B cell (primary cell): Measurements from ENCODE around the gene TOPBP1. TPM values are rescaled to one million over a fixed set of nuclear protein-coding genes. Genes with fewer than 3 reads are reported as not detected.

Source experiments
- ATAC-seq: fragments of 200-7000 bp; cut with Tn5 transposase; one replicate; pipeline ENCODE4 v1.10.0; 2021; ENCODE audit warnings: low read depth, mild to moderate bottlenecking, moderate number of reproducible peaks, moderate library complexity
- CTCF ChIA-PET: fragments of 350-600 bp; sonication (Branson Sonifier 250); formaldehyde crosslinking; loops from one replicate; lab custom pipeline; 2021; ENCODE audit warnings: antibody characterized with exemption, inconsistent platforms; lab: Charles Lee
- POLR2A ChIA-PET: fragments of 350-600 bp; sonication (Branson Sonifier 250); formaldehyde crosslinking; loops from one replicate; lab custom pipeline; 2021; ENCODE audit warnings: antibody characterized with exemption; lab: Charles Lee
- DNase-seq: peaks from one replicate; pipeline ENCODE4 v3.0.0; 2013
- H2AFZ ChIP-seq: 2 replicates; pipeline ENCODE4 v1.6.1; 2012; ENCODE audit warnings: mild to moderate bottlenecking, low read depth, low read length; ENCODE audit not compliant: insufficient read depth, poor library complexity, severe bottlenecking
- H3K27ac ChIP-seq, 2 donors: 1 replicate in 1 of 2; 2 replicates in 1 of 2; pipeline ENCODE4 v1.5.1; 2012 to 2013; ENCODE audit warnings: low read length in 2 of 2, mild to moderate bottlenecking in 2 of 2, moderate library complexity in 1 of 2
- H3K27me3 ChIP-seq, 4 experiments: fragments of 200-600 bp in 1 of 4; sonication (generic) in 1 of 4; replicated peaks in 1 of 4; 1 replicate in 2 of 4; 2 replicates in 2 of 4; pipeline versions ENCODE4 v1.6.1 to v1.7.0; 2013 to 2016; ENCODE audit warnings: low read length in 3 of 4, mild to moderate bottlenecking in 2 of 4, mixed read lengths in 1 of 4, moderate library complexity in 1 of 4; ENCODE audit not compliant: insufficient read depth in 4 of 4, control insufficient read depth in 3 of 4; ENCODE audit errors: control extremely low read depth in 1 of 4
- H3K36me3 ChIP-seq, 2 experiments: replicated peaks in 1 of 2; 1 replicate in 1 of 2; 2 replicates in 1 of 2; pipeline versions ENCODE4 v1.6.1 to v1.7.1; 2013; ENCODE audit warnings: low read length in 1 of 2; ENCODE audit not compliant: insufficient read depth in 2 of 2, control insufficient read depth in 1 of 2; ENCODE audit errors: control extremely low read depth in 1 of 2, extremely low read depth in 1 of 2
- H3K4me1 ChIP-seq, 2 donors: fragments of 200-600 bp in 1 of 2; sonication (generic) in 1 of 2; 1 replicate in 1 of 2; 2 replicates in 1 of 2; pipeline versions ENCODE4 v1.5.1 to v1.6.1; 2013 to 2017; ENCODE audit warnings: low read length in 2 of 2; ENCODE audit not compliant: control insufficient read depth in 2 of 2, insufficient read depth in 2 of 2
- H3K4me2 ChIP-seq: replicated peaks from 2 replicates; pipeline ENCODE3; 2012; ENCODE audit warnings: mild to moderate bottlenecking, low read depth, low read length; ENCODE audit not compliant: poor library complexity, severe bottlenecking
- H3K4me3 ChIP-seq, 5 experiments: fragments of 200-600 bp in 1 of 5; sonication (generic) in 1 of 5; 1 replicate in 3 of 5; 2 replicates in 2 of 5; pipeline versions ENCODE4 v1.5.1 to v1.7.0; 2011 to 2016; ENCODE audit warnings: low read length in 4 of 5, mild to moderate bottlenecking in 4 of 5, low read depth in 2 of 5, control low read depth in 1 of 5, moderate library complexity in 1 of 5; ENCODE audit not compliant: insufficient read depth in 1 of 5; ENCODE audit errors: control extremely low read depth in 1 of 5, extremely low read depth in 1 of 5
- H3K79me2 ChIP-seq: fragments of 200-600 bp; sonication (generic); one replicate; pipeline ENCODE4 v1.6.0; 2016; ENCODE audit warnings: low read length; ENCODE audit not compliant: control insufficient read depth, insufficient read depth
- H3K9ac ChIP-seq: fragments of 200-600 bp; sonication (generic); 2 replicates; pipeline ENCODE4 v1.6.1; 2017; ENCODE audit warnings: mild to moderate bottlenecking, low read length, moderate library complexity
- H3K9me3 ChIP-seq, 3 donors: one replicate each; pipeline versions ENCODE4 v1.6.1 to v1.7.1; 2013; ENCODE audit warnings: low read length in 2 of 3; ENCODE audit not compliant: control insufficient read depth in 2 of 3, insufficient read depth in 1 of 3; ENCODE audit errors: control extremely low read depth in 1 of 3
- H4K20me1 ChIP-seq: 2 replicates; pipeline ENCODE4 v1.6.0; 2012; ENCODE audit warnings: mild to moderate bottlenecking, low read length; ENCODE audit not compliant: insufficient read depth, control insufficient read depth, poor library complexity, severe bottlenecking
- H3K27ac Mint-ChIP-seq: one replicate; pipeline ENCODE4 v1.8.0; 2021; ENCODE audit warnings: mixed read lengths
- H3K27me3 Mint-ChIP-seq: one replicate; pipeline ENCODE4 v1.8.0; 2021; ENCODE audit warnings: mixed read lengths
- H3K4me1 Mint-ChIP-seq: one replicate; pipeline ENCODE4 v1.8.0; 2021; ENCODE audit warnings: mixed read lengths
- H3K4me3 Mint-ChIP-seq: one replicate; pipeline ENCODE4 v1.8.0; 2021; ENCODE audit warnings: mixed read lengths
- H3K9me3 Mint-ChIP-seq: one replicate; pipeline ENCODE4 v1.8.0; 2022; ENCODE audit warnings: mixed read lengths; ENCODE audit not compliant: insufficient read depth
- CTCF ChIP-seq: fragments of 200-600 bp; IDR thresholded peaks from one replicate; pipeline ENCODE4 v1.8.0; 2022; ENCODE audit warnings: antibody characterized with exemption, mild to moderate bottlenecking
- EZH2 ChIP-seq: IDR thresholded peaks from 2 replicates; pipeline ENCODE4 v1.6.1; 2012; ENCODE audit warnings: borderline replicate concordance, low read depth, mild to moderate bottlenecking, moderate library complexity, low read length; ENCODE audit not compliant: insufficient read depth, poor library complexity, severe bottlenecking
- WGBS: methylation state at CpG from one replicate; pipeline ENCODE4 v1.1.5; 2013; ENCODE audit warnings: missing lambda C conversion rate; ENCODE audit not compliant: insufficient coverage; 5-methylcytosine and 5-hydroxymethylcytosine counted together
- intact Hi-C: fragments of 100-400 bp; cut with micrococcal nuclease; formaldehyde crosslinking; loops from one replicate; pipeline ENCODE4 v1.10.0; 2022
- polyA plus RNA-seq: library from polyadenylated mRNA; depleted of rRNA; stranded (reverse); fragments of >200 nt; gene quantifications from 2 replicates; pipeline ENCODE4 v1.2.3, GENCODE V29; 2012
- total RNA-seq, 2 donors: library from RNA; stranded (reverse); fragments of 120-200 nt in 1 of 2; gene quantifications; 1 replicate in 1 of 2; 2 replicates in 1 of 2; pipeline versions ENCODE4 v1.2.3 to v1.2.4, GENCODE V29; 2013 to 2022

Gene TOPBP1
- total and polyA plus RNA-seq, 2 donors (not counting 1 experiment from before 2014, with no cell fraction given): 34.2 to 53.7 TPM

- Histone ChIP-seq H2AFZ (no peak overlapping the region), H3K79me2 (no peaks in the 10 kb centered on the region), H3K4me3 (no peak overlapping the region), H3K4me2 (no peak overlapping the region), H3K27ac (no peak overlapping the region), H3K27me3 (peaks cover 0 to 12% (median 3%) of the 10 kb centered on the region in 4 experiments), H3K9me3 (no peaks in the 10 kb centered on the region), H3K4me1 (no peaks in the 10 kb centered on the region), H3K9ac (no peak overlapping the region), H4K20me1 (no peaks in the 10 kb centered on the region), H3K36me3 (no peaks in the 10 kb centered on the region)
- no peak for DNase-seq
- no peak for TF ChIP-seq CTCF
- TF ChIP-seq EZH2: no peak
- ChIA-PET CTCF (no interaction called here), POLR2A (no interaction called here)
- no peak overlapping the region for H3K27ac Mint-ChIP-seq
- 77% methylated on average over 3 of the region's 4 CpGs for WGBS
- ATAC-seq: no peak
- H3K9me3 Mint-ChIP-seq: no peaks in the 10 kb centered on the region
- H3K4me1 Mint-ChIP-seq: no peaks in the 10 kb centered on the region
- no peak overlapping the region for H3K4me3 Mint-ChIP-seq
- intact Hi-C loops: no loop called here
- peaks cover 47% of the 10 kb centered on the region for H3K27me3 Mint-ChIP-seq
Measured at GRCh38 chr3:133706033-133706432, 44.3 kb upstream of the TOPBP1 start.

GRCh38 chr3:133703915-133704314 lies 42.2 kb upstream of the TOPBP1 start:
- H3K9me3 Mint-ChIP-seq: no peaks in the 10 kb centered on the region
- ChIA-PET POLR2A (no interaction called here), CTCF (no interaction called here)
- DNase-seq (no peak), ATAC-seq (no peak)
- TF ChIP-seq CTCF (no peak), EZH2 (no peak)
- peaks cover 0 to 9% (median 0%) of the 10 kb centered on the region in 3 donors for H3K9me3 ChIP-seq
- H4K20me1 ChIP-seq: no peaks in the 10 kb centered on the region
- H3K4me1 Mint-ChIP-seq: no peaks in the 10 kb centered on the region
- no peak overlapping the region for H3K9ac ChIP-seq
- no peaks in the 10 kb centered on the region for H3K4me1 ChIP-seq
- no peak overlapping the region for H3K27ac ChIP-seq
- H3K36me3 ChIP-seq: no peaks in the 10 kb centered on the region
- intact Hi-C loops: no loop called here
- no peak overlapping the region for H2AFZ ChIP-seq
- 80% methylated on average over 1 of the region's 1 CpG for WGBS
- H3K4me2 ChIP-seq: no peak overlapping the region
- H3K27ac Mint-ChIP-seq: no peak overlapping the region
- no peak overlapping the region for H3K4me3 ChIP-seq
- H3K27me3 ChIP-seq: peaks cover 0 to 10% (median 3%) of the 10 kb centered on the region in 4 experiments
- H3K4me3 Mint-ChIP-seq: no peak overlapping the region
- H3K27me3 Mint-ChIP-seq: peaks cover 32% of the 10 kb centered on the region
- H3K79me2 ChIP-seq: no peaks in the 10 kb centered on the region
